H1 (cell line): ENCODE measurements around the gene CRB2. TPM values are rescaled to one million over a fixed set of nuclear protein-coding genes. Genes with fewer than 3 reads are reported as not detected.

Source experiments
- CTCF ChIA-PET: fragments of 300-600 bp; sonication (Branson Sonifier 250); formaldehyde crosslinking; loops from one replicate; lab custom pipeline; 2021; ENCODE audit not compliant: partially characterized antibody; lab: Charles Lee
- POLR2A ChIA-PET: fragments of 300-600 bp; sonication (Branson Sonifier 250); formaldehyde crosslinking; loops from one replicate; lab custom pipeline; 2021; ENCODE audit warnings: inconsistent platforms; ENCODE audit not compliant: partially characterized antibody; lab: Charles Lee
- DNase-seq, 2 experiments: peaks; one replicate each; pipeline versions ENCODE4 v3.0.0 to v3.0.0-alpha.2; 2010 to 2022; ENCODE audit warnings: low spot score in 2 of 2, low read depth in 1 of 2, mixed read lengths in 1 of 2
- FAIRE-seq: peaks from 2 replicates; lab custom pipeline; 2011; peaks lifted over from hg19 to GRCh38; lab: Jason Lieb, UNC
- H2AFZ ChIP-seq: 2 replicates; pipeline ENCODE4 v1.8.1; 2012; ENCODE audit warnings: low read length, inconsistent platforms
- H2AK5ac ChIP-seq: 2 replicates; pipeline ENCODE4 v1.6.1; 2013; ENCODE audit warnings: low read depth, low read length
- H2BK120ac ChIP-seq: replicated peaks from 2 replicates; pipeline ENCODE3; 2013; ENCODE audit warnings: low read depth, low read length, inconsistent platforms
- H2BK12ac ChIP-seq: 2 replicates; pipeline ENCODE4 v1.6.1; 2013; ENCODE audit warnings: low read depth, low read length
- H2BK15ac ChIP-seq: 2 replicates; pipeline ENCODE4 v1.6.1; 2013; ENCODE audit warnings: low read length
- H2BK20ac ChIP-seq: 2 replicates; pipeline ENCODE4 v1.6.1; 2013; ENCODE audit warnings: low read length
- H2BK5ac ChIP-seq: 2 replicates; pipeline ENCODE4 v1.6.1; 2013; ENCODE audit warnings: low read depth, low read length
- H3K14ac ChIP-seq: 2 replicates; pipeline ENCODE4 v1.6.1; 2013; ENCODE audit warnings: inconsistent platforms; ENCODE audit not compliant: insufficient read length
- H3K18ac ChIP-seq: 2 replicates; pipeline ENCODE4 v1.6.1; 2013; ENCODE audit warnings: low read length; ENCODE audit errors: extremely low read depth
- H3K23ac ChIP-seq: 2 replicates; pipeline ENCODE4 v1.6.1; 2013; ENCODE audit warnings: inconsistent platforms; ENCODE audit not compliant: insufficient read length
- H3K23me2 ChIP-seq: 2 replicates; pipeline ENCODE4 v1.6.1; 2013; ENCODE audit warnings: low read depth, low read length
- H3K27ac ChIP-seq: 2 replicates; pipeline ENCODE4 v1.6.1; 2011; ENCODE audit warnings: low read depth, low read length, inconsistent platforms
- H3K27me3 ChIP-seq, 4 experiments: replicated peaks in 1 of 4; 1 replicate in 1 of 4; 2 replicates in 3 of 4; pipeline versions ENCODE4 v1.6.1 to v1.8.1; 2011 to 2013; ENCODE audit warnings: low read length in 3 of 4, mild to moderate bottlenecking in 3 of 4, inconsistent platforms in 2 of 4, mixed read lengths in 2 of 4, moderate library complexity in 1 of 4; ENCODE audit not compliant: control insufficient read depth in 3 of 4, insufficient read depth in 3 of 4; ENCODE audit errors: extremely low read depth in 1 of 4
- H3K36me3 ChIP-seq, 4 experiments: 2 replicates each; pipeline versions ENCODE4 v1.6.1 to v1.8.1; 2011 to 2013; ENCODE audit warnings: mild to moderate bottlenecking in 4 of 4, low read length in 3 of 4, moderate library complexity in 2 of 4, control low read depth in 1 of 4, inconsistent platforms in 1 of 4; ENCODE audit not compliant: insufficient read depth in 4 of 4, control insufficient read depth in 2 of 4
- H3K4ac ChIP-seq: replicated peaks from 2 replicates; pipeline ENCODE3; 2013; ENCODE audit warnings: low read length, low read depth, mixed read lengths, inconsistent platforms; ENCODE audit not compliant: insufficient read length
- H3K4me1 ChIP-seq, 4 experiments: replicated peaks in 1 of 4; 1 replicate in 1 of 4; 2 replicates in 3 of 4; pipeline versions ENCODE4 v1.6.1 to v1.8.1; 2011 to 2013; ENCODE audit warnings: low read length in 3 of 4, inconsistent platforms in 2 of 4, mixed read lengths in 1 of 4; ENCODE audit not compliant: insufficient read depth in 4 of 4, control insufficient read depth in 3 of 4
- H3K4me2 ChIP-seq, 2 experiments: 2 replicates each; pipeline versions ENCODE4 v1.6.1 to v1.8.1; 2011 to 2013; ENCODE audit warnings: low read depth in 2 of 2, low read length in 2 of 2, control low read depth in 1 of 2, inconsistent platforms in 1 of 2, mild to moderate bottlenecking in 1 of 2; ENCODE audit not compliant: insufficient read depth in 1 of 2
- H3K4me3 ChIP-seq, 4 experiments: fragments of 200-600, 300-600 bp in 1 of 4; sonication (generic), shearing (Covaris generic), sonication (Bioruptor Twin) in 1 of 4; 2 replicates each; pipeline versions ENCODE4 v1.5.1 to v1.8.1; 2011 to 2016; ENCODE audit warnings: low read length in 4 of 4, low read depth in 3 of 4, control low read depth in 2 of 4, inconsistent platforms in 2 of 4, mild to moderate bottlenecking in 2 of 4, mixed read lengths in 1 of 4, moderate library complexity in 1 of 4; ENCODE audit not compliant: insufficient read depth in 2 of 4; ENCODE audit errors: extremely low read depth in 1 of 4
- H3K56ac ChIP-seq: replicated peaks from 2 replicates; pipeline ENCODE3; 2013; ENCODE audit warnings: low read depth, mild to moderate bottlenecking, mixed read lengths, low read length, inconsistent platforms; ENCODE audit not compliant: insufficient read length
- H3K79me1 ChIP-seq: 2 replicates; pipeline ENCODE4 v1.6.1; 2013; ENCODE audit warnings: low read depth, low read length, control low read depth
- H3K79me2 ChIP-seq, 2 experiments: 2 replicates each; pipeline versions ENCODE4 v1.6.1 to v1.8.1; 2012 to 2013; ENCODE audit warnings: low read length in 2 of 2, mild to moderate bottlenecking in 2 of 2, inconsistent platforms in 1 of 2; ENCODE audit not compliant: insufficient read depth in 2 of 2, control insufficient read depth in 1 of 2
- H3K9ac ChIP-seq, 4 experiments: replicated peaks in 1 of 4; 1 replicate in 1 of 4; 2 replicates in 3 of 4; pipeline versions ENCODE4 v1.6.1 to v1.8.1; 2011 to 2013; ENCODE audit warnings: low read depth in 3 of 4, low read length in 3 of 4, control low read depth in 2 of 4, mild to moderate bottlenecking in 2 of 4, moderate library complexity in 2 of 4, inconsistent platforms in 1 of 4; ENCODE audit errors: extremely low read depth in 1 of 4
- H3K9me3 ChIP-seq, 2 experiments: 2 replicates each; pipeline versions ENCODE4 v1.6.1 to v1.8.1; 2012 to 2013; ENCODE audit warnings: mild to moderate bottlenecking in 2 of 2, moderate library complexity in 2 of 2, control low read depth in 1 of 2, inconsistent platforms in 1 of 2, low read depth in 1 of 2, low read length in 1 of 2, mixed read lengths in 1 of 2; ENCODE audit not compliant: insufficient read depth in 2 of 2
- H4K20me1 ChIP-seq, 2 experiments: replicated peaks in 1 of 2; 2 replicates each; pipeline versions ENCODE3 to v1.8.1; 2011 to 2013; ENCODE audit warnings: inconsistent platforms in 2 of 2, low read length in 2 of 2, mild to moderate bottlenecking in 1 of 2; ENCODE audit not compliant: insufficient read depth in 2 of 2, control insufficient read depth in 1 of 2
- H4K5ac ChIP-seq: 2 replicates; pipeline ENCODE4 v1.6.1; 2013; ENCODE audit warnings: low read length, low read depth, mixed read lengths, inconsistent platforms; ENCODE audit not compliant: insufficient read length
- H4K8ac ChIP-seq: 2 replicates; pipeline ENCODE4 v1.8.0; 2013; ENCODE audit warnings: mild to moderate bottlenecking, moderate library complexity, low read length, inconsistent platforms; ENCODE audit not compliant: insufficient read depth; ENCODE audit errors: extremely low read depth
- H4K91ac ChIP-seq: replicated peaks from 2 replicates; pipeline ENCODE3; 2013; ENCODE audit warnings: low read length, mixed read lengths, inconsistent platforms; ENCODE audit not compliant: insufficient read length
- CREB1 ChIP-seq: IDR thresholded peaks from 2 replicates; pipeline ENCODE4 v1.6.1; 2012; ENCODE audit warnings: inconsistent platforms
- SAP30 ChIP-seq: fragments of 300-600 bp; sonication (generic); IDR thresholded peaks from 2 replicates; pipeline ENCODE4 v1.7.1; 2012; ENCODE audit warnings: low read length, moderate library complexity, mild to moderate bottlenecking, inconsistent platforms; ENCODE audit not compliant: insufficient read depth, insufficient replicate concordance
- WGBS, 2 experiments: shearing (Covaris generic) in 1 of 2; methylation state at CpG; one replicate each; pipeline versions ENCODE4 v1.1.6 to v1.1.7; 2013 to 2015; ENCODE audit warnings: low lambda C conversion rate in 2 of 2, mixed read lengths in 2 of 2, inconsistent platforms in 1 of 2, low coverage in 1 of 2, missing lambda C conversion rate in 1 of 2; ENCODE audit not compliant: insufficient replicate concordance in 2 of 2, insufficient coverage in 1 of 2, insufficient read length in 1 of 2; ENCODE audit errors: extremely low coverage in 1 of 2, missing lambda C conversion rate in 1 of 2; 5-methylcytosine and 5-hydroxymethylcytosine counted together
- polyA plus RNA-seq, 7 experiments: library from polyadenylated mRNA; depleted of rRNA in 3 of 7; stranded (reverse) in 5 of 7; unstranded in 2 of 7; fragments of >200 nt in 5 of 7; fragments of 200-250 nt in 2 of 7; gene quantifications; 1 replicate in 5 of 7; 2 replicates in 1 of 7; 4 replicates in 1 of 7; pipeline versions ENCODE4 v1.2.1 to v1.2.3, GENCODE V29; 2011 to 2013; ENCODE audit warnings: missing spikeins in 2 of 7, mixed read lengths in 2 of 7
- total RNA-seq: library from RNA; stranded (reverse); fragmentation: NEBNext Ultra II Directional; extraction: Animal tissue kit (Norgen Biotek cat#: 25700); gene quantifications from 2 replicates; pipeline ENCODE4 v1.2.1, GENCODE V29; 2021
- TF ChIP-seq, protein P1 (sequence below): IDR thresholded peaks from 2 replicates; pipeline ENCODE4 v1.6.1; 2012; ENCODE audit warnings: inconsistent platforms

The CRB2 gene
- total and polyA plus RNA-seq, 2 of the 8 experiments (the other 6 are each of a cell fraction or from before 2014, with no cell fraction given) = 4.0 to 8.4 TPM

- H3K56ac ChIP-seq = no peak overlapping the region
- FAIRE-seq (no peak), DNase-seq (no peak)
- H3K4me3 ChIP-seq = no peak overlapping the region
- no peak overlapping the region for H3K4ac ChIP-seq
- H2BK5ac ChIP-seq = no peak overlapping the region; the same call in 1 of the 2 replicates
- H2BK15ac ChIP-seq = peak overlapping the region; percentile 61; the same call in 1 of the 2 replicates
- H2BK12ac ChIP-seq = no peak overlapping the region
- no peak overlapping the region for H3K9ac ChIP-seq
- H3K23ac ChIP-seq = no peak overlapping the region
- no peaks in the 10 kb centered on the region for H3K79me1 ChIP-seq
- H3K36me3 ChIP-seq = no peaks in the 10 kb centered on the region
- no peak overlapping the region for H2AFZ ChIP-seq
- no peak overlapping the region for H2BK120ac ChIP-seq
- no peak overlapping the region for H3K27ac ChIP-seq
- H3K14ac ChIP-seq = no peak overlapping the region
- H4K8ac ChIP-seq = peak overlapping the region; percentile 39; the same call in 1 of the 2 replicates
- no peaks in the 10 kb centered on the region for H3K79me2 ChIP-seq
- peaks cover 5 to 14% (median 11%) of the 10 kb centered on the region in 4 experiments for H3K4me1 ChIP-seq
- CTCF ChIA-PET = interaction anchor here (0.6 to 5.9 kb wide), 7 partner anchors 9 to 207 kb away, joined by 3 to 64 read pairs (median 3); no protein-coding TSS in a partner anchor
- H4K91ac ChIP-seq = no peak overlapping the region
- no peak overlapping the region for H3K4me2 ChIP-seq
- 89% methylated on average over 20 of the region's 20 CpGs; no CpG with 5 or more reads in 1 of the 2 experiments for WGBS, 2 experiments
- H3K27me3 ChIP-seq = no peaks in the 10 kb centered on the region
- H3K23me2 ChIP-seq = no peaks in the 10 kb centered on the region
- no peaks in the 10 kb centered on the region for H3K9me3 ChIP-seq
- POLR2A ChIA-PET = interaction anchor here (1.2 kb wide), 1 partner anchor 11 kb away, joined by 3 read pairs; no protein-coding TSS in a partner anchor
- no peaks in the 10 kb centered on the region for H4K20me1 ChIP-seq
- no peak overlapping the region for H2BK20ac ChIP-seq
- no peak overlapping the region for H4K5ac ChIP-seq
- no peak overlapping the region for H2AK5ac ChIP-seq
- H3K18ac ChIP-seq = no peak overlapping the region
- no peak for TF ChIP-seq SAP30
- TF ChIP-seq, protein P1, sequence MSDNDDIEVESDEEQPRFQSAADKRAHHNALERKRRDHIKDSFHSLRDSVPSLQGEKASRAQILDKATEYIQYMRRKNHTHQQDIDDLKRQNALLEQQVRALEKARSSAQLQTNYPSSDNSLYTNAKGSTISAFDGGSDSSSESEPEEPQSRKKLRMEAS = no peak
- TF ChIP-seq CREB1 = no peak
Observed at GRCh38 chr9:123425261-123425821, 69.3 kb downstream of the CRB2 start.
